ENCODE data around the gene RAB8B.
"Not testable (repeated sequence)": the region's sequence is repeated elsewhere in the genome, so short reads cannot be mapped to it uniquely, and the experiment has no call there.

RAB8B gene

DNA sequence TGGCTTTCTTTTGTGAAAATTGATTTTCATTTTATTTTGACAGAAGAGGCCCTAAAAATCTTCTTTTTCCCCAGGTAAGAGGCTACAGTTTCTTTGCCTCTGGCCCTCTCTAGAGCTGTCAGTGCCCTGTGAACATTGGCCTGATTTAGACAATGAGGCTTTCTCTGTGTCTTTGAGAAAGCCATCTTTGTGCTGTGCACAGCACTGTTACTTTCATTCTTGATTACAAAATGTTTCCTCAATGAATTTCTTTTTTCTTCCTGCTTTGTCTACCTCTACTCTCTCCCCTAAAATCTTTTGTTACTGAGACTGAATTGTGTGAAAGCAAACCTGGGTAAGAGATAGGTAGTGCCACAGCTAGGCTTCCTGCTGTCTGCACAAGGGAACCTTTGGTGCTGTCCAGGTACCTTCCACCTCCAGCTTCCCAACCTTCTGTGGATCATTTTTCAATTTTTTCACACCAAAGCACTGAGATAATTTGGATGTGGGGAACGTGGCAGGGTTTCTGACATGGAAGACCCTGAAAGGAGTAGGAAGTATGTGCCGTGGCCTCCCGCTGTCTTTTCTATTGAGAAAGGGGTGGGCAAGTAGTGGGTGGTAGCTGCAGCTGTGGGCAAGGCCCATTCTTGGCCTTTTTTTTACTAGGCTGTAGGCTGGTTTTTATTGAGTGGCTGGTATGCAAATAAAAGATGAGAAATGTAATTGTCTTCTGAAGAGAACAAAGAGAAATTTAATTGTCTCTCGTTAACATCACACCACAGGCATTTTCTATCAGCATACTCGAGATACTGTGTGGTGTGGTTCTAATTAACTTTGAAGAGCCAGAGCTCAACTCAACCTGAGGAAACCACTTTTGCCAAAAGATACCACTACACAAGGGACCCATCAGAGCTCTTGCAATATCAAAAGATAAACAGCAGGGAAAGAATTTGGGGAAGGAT, 21.0 kb downstream of the RAB8B start:
- DNase-seq (ENCODE audit: low spot score), result no peak

GRCh38 chr15:63211092-63211490, 21.7 kb downstream of the RAB8B start:
- DNase-seq (ENCODE audit: low spot score), result no peak

DNA sequence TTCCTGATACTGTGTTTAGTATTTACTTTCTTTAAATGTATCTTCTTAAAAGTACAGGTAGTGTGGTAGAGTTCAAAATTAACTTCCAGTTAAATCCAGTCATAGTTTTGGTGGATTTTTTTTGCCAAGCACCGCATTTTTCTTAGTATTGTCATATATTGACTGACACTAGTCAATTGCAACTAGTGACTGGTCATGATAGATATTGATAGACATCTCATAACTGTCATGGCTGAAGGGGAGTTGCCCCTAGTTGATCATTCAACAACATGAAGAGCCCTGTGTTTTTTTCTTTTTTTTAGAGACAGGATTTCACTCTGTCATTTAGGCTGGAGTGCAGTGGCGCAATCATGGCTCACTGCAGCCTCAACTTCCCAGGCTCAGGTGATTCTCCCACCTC, 22.1 kb downstream of the RAB8B start:
- no peak for DNase-seq (ENCODE audit: low spot score)

GRCh38 chr15:63212050-63213004, 22.9 kb downstream of the RAB8B start:
- DNase-seq (ENCODE audit: low spot score), result no peak

DNA sequence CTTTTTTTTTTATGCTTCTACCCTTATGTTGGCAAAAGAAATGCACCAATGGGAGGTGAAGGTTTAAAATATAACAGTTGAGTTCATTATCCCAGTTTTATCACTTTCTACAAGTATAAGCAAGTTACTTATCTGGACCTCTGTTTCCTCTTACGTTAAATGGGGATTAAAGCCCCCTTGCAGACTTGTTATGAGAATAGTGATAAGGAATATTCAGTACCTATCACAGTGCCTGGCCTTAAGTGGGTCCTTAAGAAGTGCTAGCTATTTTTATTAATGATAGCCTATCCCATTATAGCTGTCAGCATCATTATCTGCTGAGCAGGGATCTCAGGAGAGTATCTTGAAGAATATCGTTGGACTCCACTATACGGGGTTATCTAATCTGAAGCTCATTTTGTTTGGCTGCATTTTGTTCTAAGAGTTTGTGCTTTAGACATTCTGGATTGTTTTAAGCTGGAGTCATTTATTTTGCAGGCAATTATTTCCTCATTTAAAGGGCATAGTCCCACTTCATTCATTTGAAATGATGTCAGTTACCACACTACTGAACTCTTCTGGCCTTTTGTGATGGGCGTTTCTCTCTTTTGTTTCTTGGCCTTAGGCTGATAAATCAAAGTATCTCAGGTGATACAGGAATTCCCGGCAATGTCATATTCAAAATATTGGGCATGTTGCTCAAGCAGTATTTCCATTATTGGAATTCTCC, 28.8 kb downstream of the RAB8B start:
- DNase-seq (ENCODE audit: low spot score), result no peak

DNA sequence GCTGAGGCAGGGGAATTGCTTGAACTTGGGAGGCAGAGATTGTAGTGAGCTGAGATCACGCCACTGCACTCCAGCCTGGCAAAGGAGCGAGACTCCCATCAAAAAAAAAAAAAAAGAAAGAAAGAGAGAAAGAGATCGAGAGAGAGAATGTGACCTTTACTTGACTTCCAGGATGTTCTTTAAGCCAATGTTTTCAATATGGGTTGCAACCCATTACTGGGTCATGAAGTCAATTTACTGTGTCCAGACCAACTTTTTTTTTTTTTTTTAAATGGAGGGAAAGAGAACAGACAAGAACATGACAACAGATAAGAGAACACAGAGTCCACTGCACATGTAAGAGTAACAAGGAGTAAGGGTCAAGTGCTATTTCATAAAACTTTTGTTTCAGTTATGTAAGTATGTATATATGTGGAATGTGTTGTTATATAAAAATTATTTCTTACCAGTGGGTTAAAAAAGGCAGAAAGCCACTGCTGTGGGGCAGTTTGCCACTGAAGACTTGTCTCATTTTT, 29.8 kb downstream of the RAB8B start:
- no peak for DNase-seq (ENCODE audit: low spot score)

- DNase-seq (ENCODE audit: low spot score), result no peak
Observed at GRCh38 chr15:63221346-63221745, 31.9 kb downstream of the RAB8B start.

- no peak for DNase-seq (ENCODE audit: low spot score)
Observed at GRCh38 chr15:63223463-63223862, 34.1 kb downstream of the RAB8B start.

DNA sequence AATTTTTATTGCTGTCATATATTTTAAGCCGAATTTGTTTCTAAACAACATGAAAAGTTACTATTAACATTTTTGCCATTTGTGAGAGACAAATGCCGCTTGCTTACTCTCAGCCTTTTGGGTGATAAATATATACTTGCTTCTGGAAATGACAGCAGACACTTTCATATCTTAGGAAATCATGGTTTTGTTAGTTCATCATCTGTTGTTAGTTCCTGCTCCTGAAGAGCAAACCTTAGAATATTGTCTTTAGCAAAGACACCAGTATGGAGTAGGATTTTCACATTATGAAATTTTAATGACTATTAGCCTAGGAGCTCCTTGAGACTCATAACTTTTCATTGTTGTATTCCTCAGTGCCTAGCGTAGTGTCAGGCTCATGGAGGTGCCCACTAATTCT, 36.0 kb downstream of the RAB8B start:
- DNase-seq (ENCODE audit: low spot score), result no peak

DNA sequence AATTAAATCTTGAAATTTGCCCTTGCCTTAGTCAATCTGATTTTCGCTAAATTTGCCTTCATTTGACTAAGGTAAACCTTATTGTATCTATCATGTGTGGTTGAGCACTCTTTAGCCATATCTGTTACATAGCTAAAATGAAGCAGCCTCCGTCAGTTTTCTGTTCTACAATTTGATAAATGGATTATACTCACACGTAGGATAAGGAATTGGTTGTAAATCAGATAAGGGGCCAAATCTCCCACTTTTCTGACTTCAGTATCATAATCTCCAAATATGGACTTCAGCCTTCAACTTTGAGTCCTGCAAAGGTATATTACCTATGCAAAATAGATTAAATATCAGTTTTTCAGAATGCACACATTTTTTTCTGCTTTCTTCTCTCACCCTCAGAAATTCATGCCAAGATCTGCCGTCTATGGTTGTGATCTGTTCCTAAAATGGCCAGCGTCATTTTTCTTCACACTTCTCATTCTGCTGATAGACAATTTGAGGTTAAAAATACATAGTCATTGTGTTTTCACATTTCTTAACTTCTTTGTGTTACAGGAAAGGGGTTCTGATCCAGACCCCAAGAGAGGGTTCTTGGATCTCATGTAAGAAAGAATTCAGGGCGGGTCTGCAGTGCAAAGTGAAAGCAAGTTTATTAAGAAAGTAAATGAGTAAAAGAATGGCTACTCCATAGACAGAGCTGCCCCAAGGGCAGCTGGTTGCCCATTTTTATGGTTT, 36.9 kb downstream of the RAB8B start:
- DNase-seq (ENCODE audit: low spot score), result no peak

DNA sequence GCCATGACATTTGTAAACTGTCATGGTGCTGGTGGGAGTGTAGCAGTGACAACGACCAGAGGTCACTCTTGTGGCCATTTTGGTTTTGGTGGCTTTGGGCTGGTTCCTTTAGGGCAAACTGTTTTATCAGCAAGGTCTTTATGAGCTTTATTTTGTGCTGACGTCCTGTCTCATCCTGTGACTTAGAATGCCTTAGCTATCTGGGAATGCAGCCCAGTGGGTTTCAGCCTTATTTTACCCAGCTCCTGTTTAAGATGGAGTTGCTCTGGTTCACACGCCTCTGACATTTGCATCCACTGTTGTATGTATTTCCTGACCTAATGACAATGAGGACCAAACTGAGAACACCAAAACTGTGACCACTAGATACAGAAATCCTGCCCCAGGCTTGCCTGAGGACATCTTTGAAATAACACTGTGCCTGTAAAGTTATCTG, 37.6 kb downstream of the RAB8B start:
- no peak for DNase-seq (ENCODE audit: low spot score)

GRCh38 chr15:63227689-63228088, 38.3 kb downstream of the RAB8B start:
- DNase-seq (ENCODE audit: low spot score), result no peak

DNA sequence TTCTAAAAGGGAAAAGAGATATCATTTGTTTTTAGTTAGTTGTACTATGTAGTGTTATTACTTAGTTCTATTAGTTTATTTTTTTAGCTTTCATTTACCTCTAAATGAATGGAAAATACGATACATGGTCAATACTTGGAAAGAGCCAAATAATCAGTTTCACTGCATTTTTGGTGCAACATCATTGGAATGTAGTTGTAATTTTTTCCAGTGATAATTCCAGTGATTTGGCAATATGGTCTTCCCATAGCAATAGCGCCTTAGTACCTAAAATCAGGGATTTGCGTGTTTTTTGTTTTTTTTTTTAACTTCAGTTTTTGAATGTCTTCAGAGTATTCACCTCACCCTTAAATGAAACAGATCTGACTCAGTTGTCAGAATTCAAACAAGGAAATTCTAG, 41.8 kb downstream of the RAB8B start:
- DNase-seq (ENCODE audit: low spot score), result no peak

DNA sequence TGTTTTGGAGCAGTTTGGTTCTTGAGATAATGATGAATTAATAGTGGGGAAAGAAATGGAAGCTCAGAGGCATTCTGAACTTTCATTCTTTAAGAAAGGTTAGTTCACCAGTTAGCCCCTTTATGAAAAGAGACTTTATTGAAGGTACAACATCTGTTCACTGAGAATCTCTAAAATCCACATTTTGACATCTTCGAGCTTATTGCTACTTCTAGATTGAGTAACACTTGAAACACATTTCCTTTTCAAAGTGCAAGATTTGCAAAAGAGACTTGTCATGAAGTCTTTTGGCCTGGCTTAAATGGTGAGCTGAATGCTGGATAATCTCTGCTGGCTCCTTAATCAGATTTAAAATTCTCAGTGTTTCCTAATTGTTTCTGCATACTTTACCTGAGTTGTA, 42.3 kb downstream of the RAB8B start:
- DNase-seq (ENCODE audit: low spot score), result no peak

GRCh38 chr15:63232405-63232804, 43.0 kb downstream of the RAB8B start:
- DNase-seq (ENCODE audit: low spot score), result no peak

DNA sequence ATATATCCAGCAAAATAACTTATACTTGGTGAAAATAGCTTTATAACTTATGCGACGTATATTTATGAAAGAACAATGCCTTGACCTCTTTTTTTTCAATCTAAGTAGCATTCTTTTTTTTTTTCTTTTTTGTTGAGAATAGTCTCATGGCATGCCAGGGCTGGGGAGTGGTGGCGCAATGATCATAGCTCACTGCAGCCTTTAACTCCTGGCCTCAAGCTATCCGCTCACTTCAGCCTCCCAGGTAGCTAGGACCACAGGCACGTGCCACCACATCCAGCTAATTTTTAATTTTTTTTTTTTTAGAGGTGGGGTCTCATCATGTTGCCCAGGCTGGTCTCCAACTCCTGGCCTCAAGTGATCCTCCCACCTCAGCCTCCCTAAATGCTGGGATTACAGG, 43.5 kb downstream of the RAB8B start:
- no peak for DNase-seq (ENCODE audit: low spot score)

GRCh38 chr15:63233667-63234423, 44.4 kb downstream of the RAB8B start:
- no peak for DNase-seq (ENCODE audit: low spot score)

GRCh38 chr15:63234451-63234870, 45.1 kb downstream of the RAB8B start:
- DNase-seq (ENCODE audit: low spot score), result no peak

DNA sequence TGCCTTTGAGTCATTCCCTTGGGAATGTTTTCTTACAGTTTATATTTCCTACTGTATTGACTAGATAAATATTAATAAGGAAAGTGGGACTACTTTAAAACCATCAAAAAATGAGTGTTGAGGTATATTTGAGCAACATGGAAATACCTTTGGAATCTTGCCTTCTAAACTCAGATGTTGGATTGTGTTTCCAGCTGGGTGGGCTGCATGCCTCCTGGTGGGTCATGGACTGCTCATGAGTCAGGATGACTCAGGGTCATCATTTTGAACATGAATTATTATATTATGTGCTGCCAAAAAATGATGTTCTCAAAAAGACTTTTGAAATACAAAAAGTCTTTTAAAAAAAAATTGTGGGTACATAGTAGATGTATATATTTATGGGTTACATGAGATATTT, 46.9 kb downstream of the RAB8B start:
- DNase-seq (ENCODE audit: low spot score), result no peak

- not testable (repeated sequence) for DNase-seq (ENCODE audit: low spot score)
Observed at GRCh38 chr15:63237086-63237485, 47.7 kb downstream of the RAB8B start.
